ENCODE results near the gene ATXN7L3.

DNA sequence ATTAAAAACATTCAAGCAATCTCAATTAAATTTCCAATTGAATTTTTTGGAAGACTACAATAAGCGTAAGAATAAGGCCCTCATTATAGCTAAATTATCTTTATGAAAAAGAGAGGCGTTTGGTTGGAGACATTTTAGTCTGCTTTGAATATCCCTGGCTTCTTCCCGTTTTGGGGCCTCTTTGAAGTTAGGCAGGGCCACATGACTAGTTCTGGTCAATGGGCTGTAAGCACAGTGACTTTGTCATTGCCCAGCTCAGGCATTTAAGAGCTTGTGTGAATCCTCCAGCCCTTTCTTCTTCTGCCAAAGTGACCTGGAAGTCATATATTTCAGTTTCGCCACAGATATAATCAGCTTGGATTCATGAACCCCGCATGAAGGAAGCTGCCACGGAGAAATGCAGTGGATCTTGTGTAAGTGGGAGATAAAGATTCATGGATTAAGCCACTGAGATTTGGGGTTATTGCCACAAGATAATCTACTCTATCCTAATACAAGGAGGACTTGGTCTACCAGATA, 41.5 kb upstream of the ATXN7L3 start:
- TF ChIP-seq EP300 (IDR thresholded peaks at IDR 0.05; ENCODE audit: low read depth) (no peak), POLR2A (IDR thresholded peaks at IDR 0.05) (no peak)
- TF ChIP-seq, protein P1, sequence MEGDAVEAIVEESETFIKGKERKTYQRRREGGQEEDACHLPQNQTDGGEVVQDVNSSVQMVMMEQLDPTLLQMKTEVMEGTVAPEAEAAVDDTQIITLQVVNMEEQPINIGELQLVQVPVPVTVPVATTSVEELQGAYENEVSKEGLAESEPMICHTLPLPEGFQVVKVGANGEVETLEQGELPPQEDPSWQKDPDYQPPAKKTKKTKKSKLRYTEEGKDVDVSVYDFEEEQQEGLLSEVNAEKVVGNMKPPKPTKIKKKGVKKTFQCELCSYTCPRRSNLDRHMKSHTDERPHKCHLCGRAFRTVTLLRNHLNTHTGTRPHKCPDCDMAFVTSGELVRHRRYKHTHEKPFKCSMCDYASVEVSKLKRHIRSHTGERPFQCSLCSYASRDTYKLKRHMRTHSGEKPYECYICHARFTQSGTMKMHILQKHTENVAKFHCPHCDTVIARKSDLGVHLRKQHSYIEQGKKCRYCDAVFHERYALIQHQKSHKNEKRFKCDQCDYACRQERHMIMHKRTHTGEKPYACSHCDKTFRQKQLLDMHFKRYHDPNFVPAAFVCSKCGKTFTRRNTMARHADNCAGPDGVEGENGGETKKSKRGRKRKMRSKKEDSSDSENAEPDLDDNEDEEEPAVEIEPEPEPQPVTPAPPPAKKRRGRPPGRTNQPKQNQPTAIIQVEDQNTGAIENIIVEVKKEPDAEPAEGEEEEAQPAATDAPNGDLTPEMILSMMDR (IDR thresholded peaks at IDR 0.05): no peak
